GM12878 (cell line): ENCODE results near the gene SRP14. TPM values are rescaled to one million over a fixed set of nuclear protein-coding genes. Genes with fewer than 3 reads are reported as not detected.

Experiments
- BHLHE40 ChIP-seq, 2 experiments: fragments of 450-650 bp in 1 of 2; IDR thresholded peaks; 2 replicates each; pipeline ENCODE4 v1.6.1; 2011 to 2017; ENCODE audit warnings: low read depth in 2 of 2, borderline replicate concordance in 1 of 2, improper control_type of control experiment in 1 of 2, low read length in 1 of 2, mild to moderate bottlenecking in 1 of 2
- CHD2 ChIP-seq: IDR thresholded peaks from 2 replicates; pipeline ENCODE4 v1.6.1; 2011; ENCODE audit warnings: low read depth, low read length, improper control_type of control experiment, borderline replicate concordance
- IRF4 ChIP-seq: IDR thresholded peaks from 2 replicates; pipeline ENCODE4 v1.6.1; 2011; ENCODE audit warnings: low read depth, low read length
- LARP7 ChIP-seq: fragments of 450-650 bp; IDR thresholded peaks from 2 replicates; pipeline ENCODE4 v1.6.1; 2017; ENCODE audit warnings: mild to moderate bottlenecking
- RCOR1 ChIP-seq: conservative IDR thresholded peaks from 2 replicates; pipeline ENCODE4 v1.6.1; 2012; ENCODE audit warnings: low read depth, low read length, improper control_type of control experiment
- ZNF207 ChIP-seq: fragments of 450-650 bp; IDR thresholded peaks from 2 replicates; pipeline ENCODE4 v1.6.1; 2014; ENCODE audit warnings: antibody characterized with exemption, mild to moderate bottlenecking, borderline replicate concordance
- polyA plus RNA-seq, 11 experiments: library from polyadenylated mRNA; depleted of rRNA in 4 of 11; unstranded in 6 of 11; stranded (reverse) in 5 of 11; fragments of >200 nt; fragmentation: Nextera tagmentation in 4 of 11; fragmentation: Illumina TruSeq in 1 of 11; extraction: Ambion mirVana in 4 of 11; extraction: Trizol in 1 of 11; gene quantifications; 1 replicate in 1 of 11; 2 replicates in 10 of 11; pipeline versions ENCODE4 v1.2.1 to v1.2.3, GENCODE V29; 2011 to 2016; ENCODE audit warnings: inconsistent platforms in 2 of 11, missing spikeins in 2 of 11, low read depth in 1 of 11
- total RNA-seq, 4 experiments: library from RNA; depleted of rRNA in 3 of 4; stranded (reverse); fragments of >200 nt in 3 of 4; fragmentation: Illumina TruSeq in 1 of 4; extraction: Trizol in 1 of 4; gene quantifications; 2 replicates each; pipeline versions ENCODE4 v1.2.1 to v1.2.3, GENCODE V29; 2013 to 2021
- TF ChIP-seq, protein P1 (sequence below): fragments of 450-650 bp; IDR thresholded peaks from 2 replicates; pipeline ENCODE4 v1.6.1; 2017; ENCODE audit warnings: mild to moderate bottlenecking, moderate library complexity
- TF ChIP-seq, protein P2 (sequence below): IDR thresholded peaks from 2 replicates; pipeline ENCODE4 v1.6.1; 2012; ENCODE audit warnings: low read depth, low read length, improper control_type of control experiment

SRP14 gene
- total and polyA plus RNA-seq, 10 of the 15 experiments (the other 5 are each of a cell fraction or from before 2014, with no cell fraction given), result 141 to 1,182 (median 493) TPM

DNA sequence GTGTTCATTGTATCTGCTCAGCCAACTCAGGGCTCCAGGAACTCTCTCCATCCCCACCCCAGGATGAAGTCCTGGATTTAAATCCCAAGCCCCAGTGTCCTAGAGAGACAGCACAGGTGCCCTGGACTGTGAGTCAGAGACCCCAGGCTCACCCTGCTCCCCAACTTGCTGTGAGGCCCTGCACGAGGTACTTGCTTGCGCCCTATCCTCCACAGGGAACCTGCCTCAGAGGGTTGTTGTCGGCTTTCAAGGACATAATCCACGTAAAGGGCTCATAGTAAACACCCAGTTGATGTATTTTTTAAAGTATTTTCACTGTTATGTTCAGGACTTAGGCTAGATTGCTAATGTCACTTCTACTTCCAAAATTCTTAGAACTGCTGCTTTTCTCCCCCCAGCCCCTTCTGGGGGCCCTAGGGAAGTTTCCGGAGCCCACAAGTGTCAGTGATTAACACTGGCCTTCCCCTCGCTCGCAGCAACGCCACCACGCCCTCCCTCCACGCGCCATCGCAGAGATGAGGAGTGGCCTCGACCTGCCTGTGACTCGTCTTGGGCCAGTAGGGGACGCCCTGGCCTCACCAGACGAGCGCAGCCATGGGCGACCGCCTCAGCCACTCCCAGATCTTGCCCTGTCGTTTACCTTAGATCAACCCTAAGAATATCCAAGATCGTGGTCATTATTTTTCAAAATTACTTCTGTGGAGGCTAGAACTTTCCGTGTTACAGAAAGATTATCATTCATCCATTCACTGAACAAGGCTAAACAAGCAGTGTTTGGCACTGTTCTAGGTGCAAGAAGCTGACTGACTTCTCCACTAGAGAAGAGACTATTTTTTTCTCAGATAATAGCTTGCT is 6.0 kb upstream of the SRP14 start (continued):
- TF ChIP-seq, protein P1, sequence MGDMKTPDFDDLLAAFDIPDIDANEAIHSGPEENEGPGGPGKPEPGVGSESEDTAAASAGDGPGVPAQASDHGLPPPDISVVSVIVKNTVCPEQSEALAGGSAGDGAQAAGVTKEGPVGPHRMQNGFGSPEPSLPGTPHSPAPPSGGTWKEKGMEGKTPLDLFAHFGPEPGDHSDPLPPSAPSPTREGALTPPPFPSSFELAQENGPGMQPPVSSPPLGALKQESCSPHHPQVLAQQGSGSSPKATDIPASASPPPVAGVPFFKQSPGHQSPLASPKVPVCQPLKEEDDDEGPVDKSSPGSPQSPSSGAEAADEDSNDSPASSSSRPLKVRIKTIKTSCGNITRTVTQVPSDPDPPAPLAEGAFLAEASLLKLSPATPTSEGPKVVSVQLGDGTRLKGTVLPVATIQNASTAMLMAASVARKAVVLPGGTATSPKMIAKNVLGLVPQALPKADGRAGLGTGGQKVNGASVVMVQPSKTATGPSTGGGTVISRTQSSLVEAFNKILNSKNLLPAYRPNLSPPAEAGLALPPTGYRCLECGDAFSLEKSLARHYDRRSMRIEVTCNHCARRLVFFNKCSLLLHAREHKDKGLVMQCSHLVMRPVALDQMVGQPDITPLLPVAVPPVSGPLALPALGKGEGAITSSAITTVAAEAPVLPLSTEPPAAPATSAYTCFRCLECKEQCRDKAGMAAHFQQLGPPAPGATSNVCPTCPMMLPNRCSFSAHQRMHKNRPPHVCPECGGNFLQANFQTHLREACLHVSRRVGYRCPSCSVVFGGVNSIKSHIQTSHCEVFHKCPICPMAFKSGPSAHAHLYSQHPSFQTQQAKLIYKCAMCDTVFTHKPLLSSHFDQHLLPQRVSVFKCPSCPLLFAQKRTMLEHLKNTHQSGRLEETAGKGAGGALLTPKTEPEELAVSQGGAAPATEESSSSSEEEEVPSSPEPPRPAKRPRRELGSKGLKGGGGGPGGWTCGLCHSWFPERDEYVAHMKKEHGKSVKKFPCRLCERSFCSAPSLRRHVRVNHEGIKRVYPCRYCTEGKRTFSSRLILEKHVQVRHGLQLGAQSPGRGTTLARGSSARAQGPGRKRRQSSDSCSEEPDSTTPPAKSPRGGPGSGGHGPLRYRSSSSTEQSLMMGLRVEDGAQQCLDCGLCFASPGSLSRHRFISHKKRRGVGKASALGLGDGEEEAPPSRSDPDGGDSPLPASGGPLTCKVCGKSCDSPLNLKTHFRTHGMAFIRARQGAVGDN, result peak; percentile 71
- no peak for TF ChIP-seq ZNF207
- TF ChIP-seq, protein P2, sequence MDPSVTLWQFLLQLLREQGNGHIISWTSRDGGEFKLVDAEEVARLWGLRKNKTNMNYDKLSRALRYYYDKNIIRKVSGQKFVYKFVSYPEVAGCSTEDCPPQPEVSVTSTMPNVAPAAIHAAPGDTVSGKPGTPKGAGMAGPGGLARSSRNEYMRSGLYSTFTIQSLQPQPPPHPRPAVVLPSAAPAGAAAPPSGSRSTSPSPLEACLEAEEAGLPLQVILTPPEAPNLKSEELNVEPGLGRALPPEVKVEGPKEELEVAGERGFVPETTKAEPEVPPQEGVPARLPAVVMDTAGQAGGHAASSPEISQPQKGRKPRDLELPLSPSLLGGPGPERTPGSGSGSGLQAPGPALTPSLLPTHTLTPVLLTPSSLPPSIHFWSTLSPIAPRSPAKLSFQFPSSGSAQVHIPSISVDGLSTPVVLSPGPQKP, result no peak
- TF ChIP-seq RCOR1, result 0 out of 2 replicates have a peak, but pooled peaks have one; percentile 44
- 0 out of 2 replicates have a peak, but pooled peaks have one; percentile 60 for TF ChIP-seq CHD2
- TF ChIP-seq LARP7, result peak; percentile 36; the same call in 1 of the 2 replicates
- peak; percentile 84 for TF ChIP-seq IRF4
- TF ChIP-seq BHLHE40 (IDR thresholded peaks at IDR 0.05; ENCODE audit: borderline replicate concordance in 1 of 2, low read depth in 2 of 2, low read length in 1 of 2), result peak; percentile 44 to 63; a peak in 2 of 4 replicates
